ENCODE results near the gene PDZK1IP1.

Gene PDZK1IP1

DNA sequence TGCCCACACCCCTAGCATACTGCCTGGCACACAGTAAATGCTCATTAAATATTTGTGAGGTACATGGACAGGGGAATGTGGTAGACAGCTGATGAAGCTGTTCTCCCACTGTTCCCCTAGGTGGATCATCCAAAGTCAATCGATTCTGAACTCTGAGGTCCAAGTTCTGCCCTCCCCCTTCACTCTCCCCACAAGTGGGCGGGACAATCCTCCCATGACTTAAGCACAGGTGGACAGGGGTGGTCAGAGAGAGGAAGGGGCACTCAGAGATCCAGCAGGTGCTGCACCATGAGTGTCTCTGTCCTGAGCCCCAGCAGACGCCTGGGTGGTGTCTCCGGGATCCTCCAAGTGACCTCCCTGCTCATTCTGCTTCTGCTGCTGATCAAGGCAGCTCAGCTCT is 52.6 kb downstream of the PDZK1IP1 start, which contains the start of gene CYP4A22:
Gene CYP4A22 (plus strand): TSS at position 244 of the 400 bp plus-strand sequence. CDS start 45 bp downstream, at position 289.
- DNase-seq (ENCODE audit: low read depth) = no peak
